Liver (tissue), 9 donors: ENCODE measurements around the gene ATR. TPM values are rescaled to one million over a fixed set of nuclear protein-coding genes. Genes with fewer than 3 reads are reported as not detected.
A peak's percentile ranks its signal among the peaks of the same experiment; 100 is the strongest.
"Not testable (repeated sequence)": the region's sequence is repeated elsewhere in the genome, so short reads cannot be mapped to it uniquely, and the experiment has no call there.

ENCODE experiments used
- DNase-seq: peaks from one replicate; pipeline ENCODE4 v3.0.0-alpha.2; 2017; ENCODE audit warnings: low spot score
- H3K27ac ChIP-seq, 2 donors: one replicate each; pipeline ENCODE4 v1.7.0; 2013; ENCODE audit warnings: inconsistent platforms in 2 of 2, low read length in 2 of 2, control low read depth in 1 of 2, low read depth in 1 of 2, mild to moderate bottlenecking in 1 of 2
- H3K27me3 ChIP-seq, 4 donors: one replicate each; pipeline versions ENCODE4 v1.6.1 to v1.7.0; 2013; ENCODE audit warnings: low read length in 3 of 4, inconsistent platforms in 1 of 4, mild to moderate bottlenecking in 1 of 4, moderate library complexity in 1 of 4; ENCODE audit not compliant: control insufficient read depth in 4 of 4, insufficient read depth in 4 of 4
- H3K36me3 ChIP-seq, 4 donors: one replicate each; pipeline versions ENCODE4 v1.6.1 to v1.7.0; 2013; ENCODE audit warnings: low read length in 3 of 4, mild to moderate bottlenecking in 3 of 4, low read depth in 1 of 4, moderate library complexity in 1 of 4; ENCODE audit not compliant: control insufficient read depth in 4 of 4, insufficient read depth in 3 of 4
- H3K4me1 ChIP-seq, 4 donors: one replicate each; pipeline versions ENCODE4 v1.6.1 to v1.7.0; 2013; ENCODE audit warnings: low read length in 3 of 4, mild to moderate bottlenecking in 3 of 4, moderate library complexity in 1 of 4; ENCODE audit not compliant: control insufficient read depth in 4 of 4, insufficient read depth in 4 of 4
- H3K4me3 ChIP-seq, 3 donors: one replicate each; pipeline versions ENCODE4 v1.6.1 to v1.7.0; 2013; ENCODE audit warnings: low read length in 3 of 3, control low read depth in 1 of 3, low read depth in 1 of 3, mild to moderate bottlenecking in 1 of 3
- H3K9ac ChIP-seq, 2 donors: one replicate each; pipeline ENCODE4 v1.7.0; 2013; ENCODE audit warnings: low read length in 2 of 2, mild to moderate bottlenecking in 2 of 2, moderate library complexity in 2 of 2, control low read depth in 1 of 2, low read depth in 1 of 2
- H3K9me3 ChIP-seq, 4 donors: one replicate each; pipeline versions ENCODE4 v1.6.1 to v1.7.0; 2013; ENCODE audit warnings: low read length in 3 of 4; ENCODE audit not compliant: control insufficient read depth in 4 of 4
- FOXA1 ChIP-seq: IDR thresholded peaks from 2 replicates; pipeline ENCODE4 v1.6.1; 2016; ENCODE audit warnings: antibody characterized with exemption
- HNF4A ChIP-seq, 2 donors: conservative IDR thresholded peaks; 2 replicates each; pipeline ENCODE4 v1.6.1; 2016; ENCODE audit warnings: antibody characterized with exemption in 2 of 2, mild to moderate bottlenecking in 2 of 2
- HNF4G ChIP-seq: IDR thresholded peaks from 2 replicates; pipeline ENCODE4 v1.6.1; 2016; ENCODE audit warnings: antibody characterized with exemption
- JUND ChIP-seq, 2 donors: IDR thresholded peaks; 2 replicates each; pipeline ENCODE4 v1.6.1; 2016; ENCODE audit warnings: antibody characterized with exemption in 2 of 2
- NR2F2 ChIP-seq: IDR thresholded peaks from 2 replicates; pipeline ENCODE4 v1.6.1; 2016; ENCODE audit warnings: antibody characterized with exemption
- RAD21 ChIP-seq, 2 donors: IDR thresholded peaks; 2 replicates each; pipeline ENCODE4 v1.6.1; 2016; ENCODE audit warnings: antibody characterized with exemption in 2 of 2, mild to moderate bottlenecking in 2 of 2
- REST ChIP-seq: IDR thresholded peaks from 2 replicates; pipeline ENCODE4 v1.6.1; 2016; ENCODE audit warnings: antibody characterized with exemption, mild to moderate bottlenecking
- RXRA ChIP-seq, 2 donors: IDR thresholded peaks; 2 replicates each; pipeline ENCODE4 v1.6.1; 2017 to 2018; ENCODE audit warnings: antibody characterized with exemption in 2 of 2, mild to moderate bottlenecking in 1 of 2
- SP1 ChIP-seq: IDR thresholded peaks from 2 replicates; pipeline ENCODE4 v1.6.1; 2018; ENCODE audit warnings: antibody characterized with exemption, mild to moderate bottlenecking
- YY1 ChIP-seq: IDR thresholded peaks from 2 replicates; pipeline ENCODE4 v1.6.1; 2016; ENCODE audit warnings: antibody characterized with exemption, mild to moderate bottlenecking
- WGBS: extraction: QIAGEN DNeasy Blood & Tissue Kit; methylation state at CpG from one replicate; pipeline ENCODE4 v1.1.7; 2013; 5-methylcytosine and 5-hydroxymethylcytosine counted together
- polyA plus RNA-seq, 2 donors: library from polyadenylated mRNA; stranded (reverse) in 1 of 2; unstranded in 1 of 2; fragments of 200-250 nt in 1 of 2; fragments of >200 nt in 1 of 2; fragmentation: Nextera tagmentation in 1 of 2; extraction: Ambion mirVana in 1 of 2; gene quantifications; one replicate each; pipeline versions ENCODE4 v1.2.1 to v1.2.3, GENCODE V29; 2013 to 2015
- total RNA-seq, 2 donors: library from RNA; depleted of rRNA; stranded (reverse); fragments of >200 nt; gene quantifications; one replicate each; pipeline ENCODE4 v1.2.3, GENCODE V29; 2014
- TF ChIP-seq, protein P1 (sequence below): fragments of 150-350 bp; IDR thresholded peaks from 2 replicates; pipeline ENCODE4 v1.5.1; 2017; ENCODE audit warnings: improper control_type of control experiment, low read depth, low read length; ENCODE audit not compliant: missing input control
- TF ChIP-seq, protein P2 (sequence below): IDR thresholded peaks from 2 replicates; pipeline ENCODE4 v1.6.1; 2016; ENCODE audit warnings: antibody characterized with exemption
- donor health status: healthy.
- donor health status: healthy.
- donor health status: healthy.
- donor health status: healthy.
- donor health status: healthy.

The ATR gene
- total and polyA plus RNA-seq, 4 donors: 5.0 to 21.5 (median 12.1) TPM

GRCh38 chr3:142439499-142440220, 138.9 kb downstream of the ATR start:
- Histone ChIP-seq H3K4me1 (peaks cover 0 to 45% (median 30%) of the 10 kb centered on the region in 4 donors), H3K27ac (peak overlapping the region; percentile 28 to 54), H3K4me3 (peak overlapping the region in 1 of 3 donors; percentile 32)
- not testable (repeated sequence) for H3K27me3 ChIP-seq, H3K9me3 ChIP-seq, DNase-seq, H3K9ac ChIP-seq, H3K36me3 ChIP-seq
- peak in 1 of 2 donors; percentile 69 for TF ChIP-seq HNF4A (conservative IDR thresholded peaks at IDR 0.05)
- WGBS: 56% methylated on average over 15 of the region's 15 CpGs

DNA sequence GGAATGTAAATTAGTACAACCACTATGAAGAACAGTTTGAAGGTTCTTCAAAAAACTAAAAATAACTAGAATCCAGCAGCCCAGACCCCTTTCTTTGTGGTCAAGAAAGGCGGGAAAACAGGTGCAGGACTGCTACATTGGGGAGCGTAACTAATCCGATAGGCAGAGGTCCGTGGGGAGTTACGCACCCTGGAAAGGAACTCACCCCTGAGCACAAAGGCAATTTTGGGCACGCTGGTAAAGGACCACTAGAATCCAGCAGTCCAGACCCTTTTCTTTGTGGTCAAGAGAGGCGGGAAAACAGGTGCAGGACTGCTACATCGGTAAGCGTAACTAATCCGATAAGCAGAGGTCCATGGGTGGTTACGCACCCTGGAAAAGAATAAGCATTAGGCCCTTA, 140.4 kb downstream of the ATR start:
- not testable (repeated sequence) for H3K9ac ChIP-seq, H3K36me3 ChIP-seq, H3K27me3 ChIP-seq, H3K9me3 ChIP-seq, H3K4me3 ChIP-seq, H3K27ac ChIP-seq, DNase-seq
- WGBS: over 99% methylated on average over 11 of the region's 11 CpGs
- peaks cover 2 to 45% (median 32%) of the 10 kb centered on the region in 4 donors for H3K4me1 ChIP-seq

DNA sequence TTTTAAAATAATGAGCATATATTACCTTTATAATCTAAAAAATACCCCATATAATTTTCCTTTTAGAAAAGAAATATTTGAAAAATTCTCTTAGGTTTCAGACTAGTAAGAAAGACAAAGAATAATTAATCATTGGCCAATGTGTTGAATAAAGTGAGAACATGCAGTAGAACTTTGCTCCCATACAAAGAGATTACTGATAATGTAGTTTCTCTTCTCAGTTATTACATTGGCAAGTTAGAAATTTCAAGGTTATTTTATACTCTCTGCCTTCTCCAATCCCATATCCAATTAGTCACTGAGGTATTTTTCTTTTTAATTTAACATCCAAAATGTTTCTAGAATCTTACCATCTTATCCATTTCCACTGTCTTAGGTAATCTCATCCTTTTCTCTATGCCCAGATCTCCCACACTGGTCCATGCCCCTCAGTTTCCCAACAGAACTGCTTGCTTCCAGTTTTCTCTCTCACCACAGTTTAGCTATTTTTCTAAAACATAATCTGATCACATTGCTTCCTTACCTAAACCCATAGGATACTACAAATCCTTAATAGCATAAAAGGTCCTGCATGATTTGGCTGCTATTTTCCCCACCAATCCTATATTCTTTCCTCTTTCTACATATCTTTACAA, 141.5 kb downstream of the ATR start:
- Histone ChIP-seq H3K27ac (peak overlapping the region; percentile 35 to 52), H3K9ac (no peak overlapping the region), H3K4me1 (peaks cover 2 to 49% (median 35%) of the 10 kb centered on the region in 4 donors), H3K9me3 (no peaks in the 10 kb centered on the region), H3K36me3 (peaks cover 0 to 2% (median under 1%) of the 10 kb centered on the region in 4 donors), H3K27me3 (no peaks in the 10 kb centered on the region), H3K4me3 (peak overlapping the region in 1 of 3 donors; percentile 32)
- DNase-seq: no peak
- TF ChIP-seq YY1 (no peak), FOXA1 (no peak), RXRA (IDR thresholded peaks at IDR 0.05) (peak in 1 of 2 donors; percentile 29), RAD21 (IDR thresholded peaks at IDR 0.05) (no peak), HNF4G (peak; percentile 45), SP1 (peak; percentile 35), JUND (IDR thresholded peaks at IDR 0.05) (peak in 1 of 2 donors; percentile 31), HNF4A (conservative IDR thresholded peaks at IDR 0.05) (peak; percentile 75 to 83), NR2F2 (no peak), REST (no peak)
- TF ChIP-seq, protein P1, sequence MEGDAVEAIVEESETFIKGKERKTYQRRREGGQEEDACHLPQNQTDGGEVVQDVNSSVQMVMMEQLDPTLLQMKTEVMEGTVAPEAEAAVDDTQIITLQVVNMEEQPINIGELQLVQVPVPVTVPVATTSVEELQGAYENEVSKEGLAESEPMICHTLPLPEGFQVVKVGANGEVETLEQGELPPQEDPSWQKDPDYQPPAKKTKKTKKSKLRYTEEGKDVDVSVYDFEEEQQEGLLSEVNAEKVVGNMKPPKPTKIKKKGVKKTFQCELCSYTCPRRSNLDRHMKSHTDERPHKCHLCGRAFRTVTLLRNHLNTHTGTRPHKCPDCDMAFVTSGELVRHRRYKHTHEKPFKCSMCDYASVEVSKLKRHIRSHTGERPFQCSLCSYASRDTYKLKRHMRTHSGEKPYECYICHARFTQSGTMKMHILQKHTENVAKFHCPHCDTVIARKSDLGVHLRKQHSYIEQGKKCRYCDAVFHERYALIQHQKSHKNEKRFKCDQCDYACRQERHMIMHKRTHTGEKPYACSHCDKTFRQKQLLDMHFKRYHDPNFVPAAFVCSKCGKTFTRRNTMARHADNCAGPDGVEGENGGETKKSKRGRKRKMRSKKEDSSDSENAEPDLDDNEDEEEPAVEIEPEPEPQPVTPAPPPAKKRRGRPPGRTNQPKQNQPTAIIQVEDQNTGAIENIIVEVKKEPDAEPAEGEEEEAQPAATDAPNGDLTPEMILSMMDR: no peak
- TF ChIP-seq, protein P2, sequence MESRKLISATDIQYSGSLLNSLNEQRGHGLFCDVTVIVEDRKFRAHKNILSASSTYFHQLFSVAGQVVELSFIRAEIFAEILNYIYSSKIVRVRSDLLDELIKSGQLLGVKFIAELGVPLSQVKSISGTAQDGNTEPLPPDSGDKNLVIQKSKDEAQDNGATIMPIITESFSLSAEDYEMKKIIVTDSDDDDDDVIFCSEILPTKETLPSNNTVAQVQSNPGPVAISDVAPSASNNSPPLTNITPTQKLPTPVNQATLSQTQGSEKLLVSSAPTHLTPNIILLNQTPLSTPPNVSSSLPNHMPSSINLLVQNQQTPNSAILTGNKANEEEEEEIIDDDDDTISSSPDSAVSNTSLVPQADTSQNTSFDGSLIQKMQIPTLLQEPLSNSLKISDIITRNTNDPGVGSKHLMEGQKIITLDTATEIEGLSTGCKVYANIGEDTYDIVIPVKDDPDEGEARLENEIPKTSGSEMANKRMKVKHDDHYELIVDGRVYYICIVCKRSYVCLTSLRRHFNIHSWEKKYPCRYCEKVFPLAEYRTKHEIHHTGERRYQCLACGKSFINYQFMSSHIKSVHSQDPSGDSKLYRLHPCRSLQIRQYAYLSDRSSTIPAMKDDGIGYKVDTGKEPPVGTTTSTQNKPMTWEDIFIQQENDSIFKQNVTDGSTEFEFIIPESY: no peak
